Measurements from ENCODE around the gene SPATA2. TPM values are rescaled to one million over a fixed set of nuclear protein-coding genes. Genes with fewer than 3 reads are reported as not detected.

The SPATA2 gene
- total and polyA plus RNA-seq, 2 of the 8 experiments (the other 6 are each of a cell fraction or from before 2014, with no cell fraction given): 11.0 to 13.0 TPM

- Histone ChIP-seq H4K8ac (ENCODE audit: extremely low read depth, insufficient read depth, low read length) (no peak overlapping the region), H3K56ac (replicated peaks; ENCODE audit: insufficient read length, low read depth, low read length) (no peak overlapping the region), H3K79me1 (ENCODE audit: low read depth, low read length) (no peaks in the 10 kb centered on the region), H3K4me2 (ENCODE audit: insufficient read depth in 1 of 2, low read depth in 2 of 2, low read length in 2 of 2) (no peak overlapping the region), H3K23me2 (ENCODE audit: low read depth, low read length) (peaks cover 1% of the 10 kb centered on the region; the same call in 1 of the 2 replicates), H3K4me3 (ENCODE audit: extremely low read depth in 1 of 4, insufficient read depth in 2 of 4, low read depth in 3 of 4, low read length in 4 of 4) (no peak overlapping the region), H2BK20ac (ENCODE audit: low read length) (no peak overlapping the region), H2AFZ (ENCODE audit: low read length) (no peak overlapping the region), H2BK120ac (replicated peaks; ENCODE audit: low read depth, low read length) (no peak overlapping the region), H3K23ac (ENCODE audit: insufficient read length) (no peak overlapping the region), H2BK12ac (ENCODE audit: low read depth, low read length) (no peak overlapping the region), H3K4ac (replicated peaks; ENCODE audit: insufficient read length, low read depth, low read length) (no peak overlapping the region), H3K9me3 (ENCODE audit: insufficient read depth in 2 of 2, low read depth in 1 of 2, low read length in 1 of 2) (no peaks in the 10 kb centered on the region), H3K36me3 (ENCODE audit: control insufficient read depth in 2 of 4, insufficient read depth in 4 of 4, low read length in 3 of 4) (peaks cover 0 to 12% (median under 1%) of the 10 kb centered on the region in 4 experiments; a peak in 2 of 8 replicates), H3K14ac (ENCODE audit: insufficient read length) (no peak overlapping the region), H2AK5ac (ENCODE audit: low read depth, low read length) (no peak overlapping the region), H2BK5ac (ENCODE audit: low read depth, low read length) (no peak overlapping the region), H3K27me3 (replicated peaks in 1 of 4; ENCODE audit: control insufficient read depth in 3 of 4, extremely low read depth in 1 of 4, insufficient read depth in 3 of 4, low read length in 3 of 4) (no peaks in the 10 kb centered on the region), H3K9ac (replicated peaks in 1 of 4; ENCODE audit: extremely low read depth in 1 of 4, low read depth in 3 of 4, low read length in 3 of 4) (no peak overlapping the region), H3K4me1 (replicated peaks in 1 of 4; ENCODE audit: control insufficient read depth in 3 of 4, insufficient read depth in 4 of 4, low read length in 3 of 4) (no peaks in the 10 kb centered on the region), H3K27ac (ENCODE audit: low read depth, low read length) (no peak overlapping the region), H3K18ac (ENCODE audit: extremely low read depth, low read length) (no peak overlapping the region), H4K20me1 (replicated peaks in 1 of 2; ENCODE audit: control insufficient read depth in 1 of 2, insufficient read depth in 2 of 2, low read length in 2 of 2) (peaks cover 0 to 5% of the 10 kb centered on the region in 2 experiments), H4K5ac (ENCODE audit: insufficient read length, low read depth, low read length) (no peak overlapping the region), H2BK15ac (ENCODE audit: low read length) (no peak overlapping the region), H4K91ac (replicated peaks; ENCODE audit: insufficient read length, low read length) (no peak overlapping the region), H3K79me2 (ENCODE audit: control insufficient read depth in 1 of 2, insufficient read depth in 2 of 2, low read length in 2 of 2) (no peaks in the 10 kb centered on the region)
- ChIA-PET CTCF (ENCODE audit: partially characterized antibody) (interaction anchor here (0.8 to 1.8 kb wide), 4 partner anchors 9 to 270 kb away, joined by 3 to 7 read pairs (median 4); no protein-coding TSS in a partner anchor), POLR2A (ENCODE audit: partially characterized antibody) (no interaction called here)
- 94% methylated on average over 2 of the region's 3 CpGs; no CpG with 5 or more reads in 1 of the 2 experiments for WGBS, 2 experiments (ENCODE audit: extremely low coverage in 1 of 2, insufficient coverage in 1 of 2, insufficient read length in 1 of 2, insufficient replicate concordance in 2 of 2, low coverage in 1 of 2, low lambda C conversion rate in 2 of 2, missing lambda C conversion rate in 1 of 2)
- no peak for DNase-seq (ENCODE audit: low read depth in 1 of 2, low spot score in 2 of 2)
- FAIRE-seq: no peak
- TF ChIP-seq POLR2A (IDR thresholded peaks at IDR 0.05; ENCODE audit: control extremely low read depth in 1 of 2, low read depth in 2 of 2, low read length in 2 of 2): no peak
- TF ChIP-seq TAF1 (IDR thresholded peaks at IDR 0.05; ENCODE audit: low read depth, low read length): no peak
- TF ChIP-seq SP1 (IDR thresholded peaks at IDR 0.05; ENCODE audit: low read depth, low read length): no peak
- no peak for TF ChIP-seq KDM5A (IDR thresholded peaks at IDR 0.05; ENCODE audit: low read length)
- no peak for TF ChIP-seq SRF (IDR thresholded peaks at IDR 0.05; ENCODE audit: low read depth, low read length)
- TF ChIP-seq ATF2 (IDR thresholded peaks at IDR 0.05; ENCODE audit: low read length): no peak
- no peak for TF ChIP-seq CHD2 (IDR thresholded peaks at IDR 0.05; ENCODE audit: low read length)
- no peak for TF ChIP-seq GTF2F1 (IDR thresholded peaks at IDR 0.05; ENCODE audit: borderline replicate concordance, low read depth, low read length)
- no peak for TF ChIP-seq JUN (IDR thresholded peaks at IDR 0.05; ENCODE audit: low read depth, low read length)
- no peak for TF ChIP-seq EGR1 (IDR thresholded peaks at IDR 0.05; ENCODE audit: borderline replicate concordance, low read depth, low read length)
- no peak for TF ChIP-seq CEBPB (IDR thresholded peaks at IDR 0.05; ENCODE audit: low read depth, low read length)
- TF ChIP-seq SUZ12 (IDR thresholded peaks at IDR 0.05; ENCODE audit: low read length): no peak
- no peak for TF ChIP-seq CREB1 (IDR thresholded peaks at IDR 0.05)
- no peak for TF ChIP-seq SIRT6 (IDR thresholded peaks at IDR 0.05; ENCODE audit: low read length)
- TF ChIP-seq GABPA (IDR thresholded peaks at IDR 0.05; ENCODE audit: borderline replicate concordance, insufficient read depth, low read length): no peak
These were observed 35.2 kb downstream of the SPATA2 start for GRCh38 chr20:49880177-49880576.

Measured in H1 (cell line).